K562 treated with DMSO at 1 percent for 48 hours (cell line): ENCODE measurements around the gene CBFA2T3. TPM values are rescaled to one million over a fixed set of nuclear protein-coding genes. Genes with fewer than 3 reads are reported as not detected.

Experiments used
- total RNA-seq: library from RNA; unstranded; fragments of 300-600 nt; gene quantifications from 2 replicates; pipeline ENCODE4 v1.2.3, GENCODE V29; 2022; ENCODE audit warnings: low replicate concordance; ENCODE audit errors: extremely low read depth

Gene CBFA2T3
- total RNA-seq, result not detected in 2 replicates

GRCh38 chr16:88977018-88977811 lies at the start of gene CBFA2T3:
Gene CBFA2T3, minus strand, starts transcription at chr16:88977207. Its CDS starts 400 bp downstream, at chr16:88976807.

GRCh38 chr16:88866151-88866920 lies 110.7 kb downstream of the CBFA2T3 start, which contains the start of gene PABPN1L:
Gene PABPN1L, minus strand, starts transcription at chr16:88866660. Its CDS starts 54 bp downstream, at chr16:88866606.

GRCh38 chr16:88856828-88857727 lies 119.9 kb downstream of the CBFA2T3 start, which contains the start of the genes GALNS and TRAPPC2L:
Gene GALNS, minus strand, starts transcription at chr16:88856947. Its CDS starts 70 bp downstream, at chr16:88856877.
Gene TRAPPC2L, plus strand, starts transcription at chr16:88857127. Its CDS starts 24 bp downstream, at chr16:88857151.

Other genes starting within 250 kb of the CBFA2T3 start
- 110 and 162 TPM in 2 replicates for gene PIEZO1, start 192.0 kb downstream of the CBFA2T3 start, total RNA-seq
- gene CDT1, start 173.4 kb downstream of the CBFA2T3 start, total RNA-seq, result 838 TPM in 1 of 2 replicates, not detected in the other
- gene APRT, start 165.3 kb downstream of the CBFA2T3 start, total RNA-seq, result not detected in 2 replicates
- not detected in 2 replicates for gene GALNS, start 120.3 kb downstream of the CBFA2T3 start, total RNA-seq
- gene TRAPPC2L, start 120.1 kb downstream of the CBFA2T3 start, total RNA-seq, result not detected in 2 replicates
- gene PABPN1L, start 110.5 kb downstream of the CBFA2T3 start, total RNA-seq, result not detected in 2 replicates
- not detected in 2 replicates for gene ACSF3, start 116.6 kb upstream of the CBFA2T3 start, total RNA-seq
- gene CDH15, start 194.5 kb upstream of the CBFA2T3 start, total RNA-seq, result not detected in 2 replicates
- not detected in 2 replicates for gene SLC22A31, start 223.3 kb upstream of the CBFA2T3 start, total RNA-seq
- gene ZNF778, start 240.5 kb upstream of the CBFA2T3 start, total RNA-seq, result not detected in 2 replicates